ENCODE measurements around the gene MEGF9. TPM values are rescaled to one million over a fixed set of nuclear protein-coding genes. Genes with fewer than 3 reads are reported as not detected.
A peak's percentile ranks its signal among the peaks of the same experiment; 100 is the strongest.

Gene MEGF9
- total RNA-seq, 1 donor from 2014 or later = 14.3 TPM

DNA sequence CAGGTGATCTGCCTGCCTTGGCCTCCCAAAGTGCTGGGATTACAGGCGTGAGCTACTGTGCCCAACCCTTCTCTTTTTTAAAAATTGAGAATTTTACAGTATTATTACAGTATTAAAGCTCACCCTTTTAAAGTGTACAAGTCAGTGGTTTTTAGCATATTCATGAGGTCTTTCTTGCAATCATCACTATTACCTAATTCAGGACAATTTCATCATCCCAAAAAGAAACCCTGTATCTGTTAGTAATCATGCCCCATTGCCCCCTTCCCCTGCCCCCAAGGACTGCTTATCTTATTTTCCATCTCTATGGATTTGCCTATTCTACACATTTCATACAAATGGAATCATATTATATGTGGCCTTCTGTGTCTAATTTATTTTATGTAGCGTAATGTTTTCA, 22.6 kb upstream of the MEGF9 start:
- intact Hi-C loops (cut with DNase I) = loop anchor here (10.0 kb wide), 1 partner anchor 198 kb away; no protein-coding TSS in a partner anchor
- DNase-seq (ENCODE audit: low spot score in 2 of 2) = no peak
- Histone ChIP-seq H3K4me1 (peaks cover 7 to 15% of the 10 kb centered on the region in 2 donors), H3K27ac (no peak overlapping the region), H3K9me3 (no peaks in the 10 kb centered on the region), H3K36me3 (no peaks in the 10 kb centered on the region), H3K4me3 (no peak overlapping the region), H3K27me3 (no peaks in the 10 kb centered on the region)
- TF ChIP-seq, protein P1, sequence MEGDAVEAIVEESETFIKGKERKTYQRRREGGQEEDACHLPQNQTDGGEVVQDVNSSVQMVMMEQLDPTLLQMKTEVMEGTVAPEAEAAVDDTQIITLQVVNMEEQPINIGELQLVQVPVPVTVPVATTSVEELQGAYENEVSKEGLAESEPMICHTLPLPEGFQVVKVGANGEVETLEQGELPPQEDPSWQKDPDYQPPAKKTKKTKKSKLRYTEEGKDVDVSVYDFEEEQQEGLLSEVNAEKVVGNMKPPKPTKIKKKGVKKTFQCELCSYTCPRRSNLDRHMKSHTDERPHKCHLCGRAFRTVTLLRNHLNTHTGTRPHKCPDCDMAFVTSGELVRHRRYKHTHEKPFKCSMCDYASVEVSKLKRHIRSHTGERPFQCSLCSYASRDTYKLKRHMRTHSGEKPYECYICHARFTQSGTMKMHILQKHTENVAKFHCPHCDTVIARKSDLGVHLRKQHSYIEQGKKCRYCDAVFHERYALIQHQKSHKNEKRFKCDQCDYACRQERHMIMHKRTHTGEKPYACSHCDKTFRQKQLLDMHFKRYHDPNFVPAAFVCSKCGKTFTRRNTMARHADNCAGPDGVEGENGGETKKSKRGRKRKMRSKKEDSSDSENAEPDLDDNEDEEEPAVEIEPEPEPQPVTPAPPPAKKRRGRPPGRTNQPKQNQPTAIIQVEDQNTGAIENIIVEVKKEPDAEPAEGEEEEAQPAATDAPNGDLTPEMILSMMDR (IDR thresholded peaks at IDR 0.05) = no peak

DNA sequence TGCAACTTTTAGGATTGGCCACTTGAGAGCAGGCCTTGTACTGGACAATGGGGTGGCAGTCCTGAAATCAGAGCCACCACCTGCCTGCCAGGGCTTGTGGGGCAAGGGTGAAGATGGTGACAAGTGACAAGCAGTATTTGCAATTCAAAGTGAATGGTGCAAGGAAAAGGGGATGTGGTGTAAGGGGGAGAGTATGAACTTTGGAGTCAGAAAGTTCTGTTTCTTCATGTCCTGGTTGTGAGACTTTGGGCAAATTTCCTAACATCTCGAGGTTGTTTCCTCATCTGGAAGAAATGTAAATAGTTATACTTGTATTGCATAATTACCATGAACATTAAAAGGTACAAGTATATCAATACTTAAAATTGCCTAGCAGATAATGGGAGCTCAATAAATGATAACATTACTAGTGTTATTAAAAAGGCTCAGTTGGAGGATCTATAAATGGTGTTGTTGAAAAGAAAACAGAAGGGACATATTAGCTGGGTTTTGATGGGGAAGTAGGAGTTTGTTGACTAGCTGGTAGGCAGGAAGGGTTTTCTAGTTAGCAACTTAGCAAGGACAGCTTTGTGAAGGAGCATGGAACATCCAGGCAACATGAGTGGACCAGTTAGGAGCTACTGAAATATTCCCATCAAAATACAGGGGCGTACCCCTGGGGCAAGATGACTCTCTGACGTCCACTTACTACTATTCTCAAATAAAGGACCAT, 21.3 kb upstream of the MEGF9 start:
- Histone ChIP-seq H3K4me1 (peaks cover 7 to 23% of the 10 kb centered on the region in 2 donors), H3K4me3 (no peak overlapping the region), H3K27ac (peak overlapping the region; percentile 57 to 85), H3K36me3 (no peaks in the 10 kb centered on the region), H3K9me3 (no peaks in the 10 kb centered on the region), H3K27me3 (no peaks in the 10 kb centered on the region)
- no peak for DNase-seq (ENCODE audit: low spot score in 2 of 2)
- TF ChIP-seq, protein P1 (IDR thresholded peaks at IDR 0.05) = no peak
- intact Hi-C loops (cut with DNase I) = loop anchor here (10.0 kb wide), 1 partner anchor 199 kb away; no protein-coding TSS in a partner anchor

DNA sequence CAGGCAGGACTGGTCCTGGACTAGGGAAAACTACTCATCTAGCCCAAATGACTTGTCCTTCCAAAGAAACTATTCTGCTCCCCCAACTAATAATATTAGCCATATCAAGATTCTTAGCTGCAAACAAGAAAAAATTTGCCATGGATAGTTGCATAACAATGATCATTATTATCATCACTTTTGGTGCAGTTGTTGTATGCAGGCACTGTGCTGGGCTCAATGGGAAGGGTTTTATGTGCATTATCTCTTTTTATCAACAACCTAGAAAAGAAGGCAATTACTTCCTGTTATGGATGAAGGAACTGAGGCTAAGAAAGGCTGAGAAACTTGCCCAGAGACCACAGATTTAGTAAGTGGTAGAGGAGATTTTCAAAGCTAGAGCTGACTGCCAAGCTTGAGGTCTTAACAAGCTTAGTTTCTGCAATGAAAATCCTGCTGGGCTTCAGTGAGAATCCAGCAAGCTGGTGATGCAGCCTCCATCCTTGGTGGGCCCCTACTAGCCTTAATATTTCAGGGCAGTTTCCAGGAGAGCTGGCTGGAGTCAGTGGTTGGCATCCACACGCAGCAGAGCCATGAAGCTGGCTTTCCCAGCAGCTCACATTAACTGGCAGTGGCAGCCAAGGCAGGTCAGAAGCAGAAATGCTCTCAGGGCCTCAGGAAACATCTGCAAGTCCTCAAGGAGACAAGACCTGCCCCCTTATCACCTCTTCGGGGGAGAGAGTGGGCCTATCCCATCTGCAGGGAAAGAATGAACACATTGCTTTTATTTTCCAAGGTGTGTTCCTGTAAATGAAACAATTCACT, 20.5 kb upstream of the MEGF9 start:
- Histone ChIP-seq H3K27ac (peak overlapping the region; percentile 57 to 85), H3K4me3 (no peak overlapping the region), H3K36me3 (no peaks in the 10 kb centered on the region), H3K4me1 (peaks cover 7 to 24% of the 10 kb centered on the region in 2 donors), H3K9me3 (no peaks in the 10 kb centered on the region), H3K27me3 (no peaks in the 10 kb centered on the region)
- no peak for DNase-seq (ENCODE audit: low spot score in 2 of 2)
- intact Hi-C loops (cut with DNase I) = loop anchor here (10.0 kb wide), 1 partner anchor 200 kb away; no protein-coding TSS in a partner anchor
- TF ChIP-seq, protein P1 (IDR thresholded peaks at IDR 0.05) = no peak

DNA sequence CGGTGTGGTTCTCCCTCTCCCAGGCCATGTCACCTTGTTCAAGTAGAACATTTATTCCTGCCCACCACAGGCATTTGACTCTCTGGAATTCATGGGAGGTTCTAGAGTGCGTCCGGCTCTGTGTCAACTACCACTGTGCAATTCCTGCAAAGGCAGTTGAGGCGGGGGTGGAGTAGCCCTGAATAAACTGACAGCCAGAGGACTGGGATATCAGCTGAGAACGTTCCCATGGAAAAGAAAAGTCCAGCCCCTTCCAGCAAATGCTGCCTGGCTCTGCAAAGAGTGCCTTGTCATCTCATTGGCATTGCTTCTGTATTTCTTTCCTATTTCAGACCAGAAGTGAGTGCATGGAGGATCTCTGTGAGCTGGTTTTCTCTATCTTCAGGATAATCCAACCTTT, 18.9 kb upstream of the MEGF9 start:
- Histone ChIP-seq H3K4me1 (peaks cover 7 to 24% of the 10 kb centered on the region in 2 donors), H3K27ac (peak overlapping the region; percentile 68 to 85), H3K9me3 (no peaks in the 10 kb centered on the region), H3K36me3 (no peaks in the 10 kb centered on the region), H3K4me3 (no peak overlapping the region), H3K27me3 (no peaks in the 10 kb centered on the region)
- intact Hi-C loops (cut with DNase I) = loop anchor here (1.0 to 10.0 kb wide), 2 partner anchors 19 to 202 kb away; partner anchors contain the start of gene MEGF9
- TF ChIP-seq, protein P1 (IDR thresholded peaks at IDR 0.05) = no peak
- peak; percentile 61 to 92 for DNase-seq (ENCODE audit: low spot score in 2 of 2)

DNA sequence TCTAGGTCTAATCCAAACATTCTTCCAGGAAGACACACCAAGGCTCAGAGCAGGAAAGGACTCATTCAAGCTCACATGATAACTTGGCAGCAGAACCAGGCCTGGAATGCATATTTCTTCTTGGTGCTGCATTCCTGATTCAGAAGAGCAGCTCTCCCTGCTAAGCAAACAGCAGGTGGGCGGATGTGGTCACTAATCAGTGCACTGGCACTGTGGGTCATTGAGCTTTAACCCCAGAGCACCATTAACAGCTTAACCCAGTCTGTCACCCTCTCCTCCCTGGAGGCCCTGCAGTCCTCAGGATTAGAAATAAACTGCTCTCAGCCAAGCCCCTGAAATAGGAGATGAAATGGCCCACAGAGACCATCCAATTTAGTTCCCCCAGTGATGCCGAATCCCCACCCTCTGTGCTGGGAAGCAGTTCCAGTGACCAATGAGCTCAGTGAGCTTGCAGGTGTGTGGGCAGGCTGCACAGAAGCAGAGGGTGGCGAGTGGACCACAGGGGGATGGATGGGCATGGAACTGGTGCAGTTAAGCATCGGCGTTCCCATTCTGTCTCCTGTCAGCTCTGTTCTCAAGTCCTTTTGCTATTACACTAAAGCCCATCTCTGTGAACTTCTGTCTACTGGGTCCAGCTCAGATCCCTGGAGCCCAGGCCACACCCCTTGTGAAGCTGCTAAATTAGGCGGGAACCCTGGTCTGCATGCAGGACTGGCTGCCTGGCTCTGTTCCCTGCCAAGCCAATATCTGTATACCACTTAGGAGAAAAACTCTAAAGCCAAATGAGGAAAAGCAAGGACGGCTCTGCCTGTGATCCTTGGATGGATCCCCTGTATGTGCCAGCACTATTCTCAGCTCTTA, 16.6 kb upstream of the MEGF9 start:
- no peaks in the 10 kb centered on the region for H3K9me3 ChIP-seq
- no peaks in the 10 kb centered on the region for H3K27me3 ChIP-seq
- intact Hi-C loops (cut with DNase I) = loop anchor here (10.0 kb wide), 1 partner anchor 204 kb away; no protein-coding TSS in a partner anchor
- H3K4me3 ChIP-seq = no peak overlapping the region
- no peaks in the 10 kb centered on the region for H3K36me3 ChIP-seq
- peak overlapping the region; percentile 68 to 85 for H3K27ac ChIP-seq
- TF ChIP-seq, protein P1 (IDR thresholded peaks at IDR 0.05) = no peak
- peaks cover 7 to 24% of the 10 kb centered on the region in 2 donors for H3K4me1 ChIP-seq
- peak in 1 of 2 donors; percentile 82 for DNase-seq (ENCODE audit: low spot score in 2 of 2)
